Erythroblast (primary cell): ENCODE results near the gene CCR7.

Source experiments
- GATA1 ChIP-seq: IDR thresholded peaks from 2 replicates; pipeline ENCODE4 v1.6.1; 2011; ENCODE audit warnings: low read depth, mild to moderate bottlenecking, control low read depth, low read length, moderate library complexity
- POLR2A ChIP-seq: IDR thresholded peaks from 2 replicates; pipeline ENCODE4 v1.6.1; 2011; ENCODE audit warnings: mild to moderate bottlenecking, low read length

GRCh38 chr17:40542558-40543411 is 22.5 kb downstream of the CCR7 start:
- TF ChIP-seq POLR2A (no peak), GATA1 (no peak)
